H1 (cell line): ENCODE results near the gene DGAT2. TPM values are rescaled to one million over a fixed set of nuclear protein-coding genes. Genes with fewer than 3 reads are reported as not detected.

Source experiments
- ATF3 ChIP-seq: IDR thresholded peaks from 2 replicates; pipeline ENCODE4 v1.6.1; 2011; ENCODE audit warnings: low read depth, mild to moderate bottlenecking, low read length; ENCODE audit not compliant: insufficient read depth
- FOSL1 ChIP-seq: IDR thresholded peaks from 2 replicates; pipeline ENCODE4 v1.6.1; 2011; ENCODE audit warnings: mild to moderate bottlenecking, low read depth, low read length, moderate library complexity; ENCODE audit not compliant: insufficient read depth
- POU5F1 ChIP-seq: IDR thresholded peaks from 2 replicates; pipeline ENCODE4 v1.6.1; 2011; ENCODE audit warnings: low read depth, mild to moderate bottlenecking, low read length, moderate library complexity
- SIN3A ChIP-seq, 2 experiments: IDR thresholded peaks in 1 of 2; conservative IDR thresholded peaks in 1 of 2; 2 replicates each; pipeline ENCODE4 v1.6.1; 2011 to 2012; ENCODE audit warnings: low read length in 2 of 2, improper control_type of control experiment in 1 of 2, low read depth in 1 of 2, mild to moderate bottlenecking in 1 of 2
- TAF1 ChIP-seq: IDR thresholded peaks from 2 replicates; pipeline ENCODE4 v1.6.1; 2011; ENCODE audit warnings: mild to moderate bottlenecking, low read depth, low read length
- polyA plus RNA-seq, 7 experiments: library from polyadenylated mRNA; depleted of rRNA in 3 of 7; stranded (reverse) in 5 of 7; unstranded in 2 of 7; fragments of >200 nt in 5 of 7; fragments of 200-250 nt in 2 of 7; gene quantifications; 1 replicate in 5 of 7; 2 replicates in 1 of 7; 4 replicates in 1 of 7; pipeline versions ENCODE4 v1.2.1 to v1.2.3, GENCODE V29; 2011 to 2013; ENCODE audit warnings: missing spikeins in 2 of 7, mixed read lengths in 2 of 7
- total RNA-seq: library from RNA; stranded (reverse); fragmentation: NEBNext Ultra II Directional; extraction: Animal tissue kit (Norgen Biotek cat#: 25700); gene quantifications from 2 replicates; pipeline ENCODE4 v1.2.1, GENCODE V29; 2021

Gene DGAT2
- total and polyA plus RNA-seq, 2 of the 8 experiments (the other 6 are each of a cell fraction or from before 2014, with no cell fraction given): 3.2 to 5.9 TPM

GRCh38 chr11:75733071-75733430, 35.5 kb upstream of the DGAT2 start (continued):
- TF ChIP-seq SIN3A (conservative IDR thresholded peaks at IDR 0.05 in 1 of 2, IDR thresholded peaks at IDR 0.05 in 1 of 2; ENCODE audit: low read depth in 1 of 2, low read length in 2 of 2): no peak
- no peak for TF ChIP-seq ATF3
- no peak for TF ChIP-seq FOSL1
- TF ChIP-seq TAF1: no peak
- TF ChIP-seq POU5F1: no peak
